Measurements from ENCODE around the gene TTC1.
A peak's percentile ranks its signal among the peaks of the same experiment; 100 is the strongest.

The TTC1 gene

GRCh38 chr5:159982421-159983173, 26.3 kb upstream of the TTC1 start:
- no peak for DNase-seq (ENCODE audit: low spot score)
- TF ChIP-seq CTCF (IDR thresholded peaks at IDR 0.05; ENCODE audit: extremely low read depth, missing control alignments), result no peak

- DNase-seq (ENCODE audit: low spot score), result peak; percentile 87
- TF ChIP-seq CTCF (IDR thresholded peaks at IDR 0.05; ENCODE audit: extremely low read depth, missing control alignments), result peak; percentile 90
Observed at GRCh38 chr5:159987031-159987674, 21.8 kb upstream of the TTC1 start.

- TF ChIP-seq CTCF (IDR thresholded peaks at IDR 0.05; ENCODE audit: extremely low read depth, missing control alignments), result no peak
- no peak for DNase-seq (ENCODE audit: low spot score)
Observed at GRCh38 chr5:159990506-159990905, 18.4 kb upstream of the TTC1 start.

- no peak for TF ChIP-seq CTCF (IDR thresholded peaks at IDR 0.05; ENCODE audit: extremely low read depth, missing control alignments)
Observed at GRCh38 chr5:159992566-159992965, 16.4 kb upstream of the TTC1 start.

GRCh38 chr5:159993194-159993593, 15.7 kb upstream of the TTC1 start:
- TF ChIP-seq CTCF (IDR thresholded peaks at IDR 0.05; ENCODE audit: extremely low read depth, missing control alignments), result no peak
- DNase-seq (ENCODE audit: low spot score), result no peak

More at GRCh38 chr5:159992566-159992965, 16.4 kb upstream of the TTC1 start:
- DNase-seq (ENCODE audit: low spot score), result no peak

GRCh38 chr5:159995907-159996306, 13.0 kb upstream of the TTC1 start:
- DNase-seq (ENCODE audit: low spot score), result no peak
- no peak for TF ChIP-seq CTCF (IDR thresholded peaks at IDR 0.05; ENCODE audit: extremely low read depth, missing control alignments)

- no peak for TF ChIP-seq CTCF (IDR thresholded peaks at IDR 0.05; ENCODE audit: extremely low read depth, missing control alignments)
- no peak for DNase-seq (ENCODE audit: low spot score)
Observed at GRCh38 chr5:160001457-160001856, 7.5 kb upstream of the TTC1 start.
